GM12864 (cell line): Measurements from ENCODE around the gene CEP112.

ENCODE experiments used
- DNase-seq: peaks from one replicate; pipeline ENCODE4 v3.0.0-alpha.2; 2011; ENCODE audit warnings: low read depth
- H3K4me3 ChIP-seq: 2 replicates; pipeline ENCODE4 v1.5.1; 2011; ENCODE audit warnings: mild to moderate bottlenecking, low read depth, low read length, control low read depth
- TF ChIP-seq, protein P1 (sequence below): IDR thresholded peaks from 2 replicates; pipeline ENCODE4 v1.5.1; 2011; ENCODE audit warnings: low read depth, mild to moderate bottlenecking, moderate library complexity, low read length, control low read depth, inconsistent platforms; ENCODE audit errors: missing control alignments

The CEP112 gene

DNA sequence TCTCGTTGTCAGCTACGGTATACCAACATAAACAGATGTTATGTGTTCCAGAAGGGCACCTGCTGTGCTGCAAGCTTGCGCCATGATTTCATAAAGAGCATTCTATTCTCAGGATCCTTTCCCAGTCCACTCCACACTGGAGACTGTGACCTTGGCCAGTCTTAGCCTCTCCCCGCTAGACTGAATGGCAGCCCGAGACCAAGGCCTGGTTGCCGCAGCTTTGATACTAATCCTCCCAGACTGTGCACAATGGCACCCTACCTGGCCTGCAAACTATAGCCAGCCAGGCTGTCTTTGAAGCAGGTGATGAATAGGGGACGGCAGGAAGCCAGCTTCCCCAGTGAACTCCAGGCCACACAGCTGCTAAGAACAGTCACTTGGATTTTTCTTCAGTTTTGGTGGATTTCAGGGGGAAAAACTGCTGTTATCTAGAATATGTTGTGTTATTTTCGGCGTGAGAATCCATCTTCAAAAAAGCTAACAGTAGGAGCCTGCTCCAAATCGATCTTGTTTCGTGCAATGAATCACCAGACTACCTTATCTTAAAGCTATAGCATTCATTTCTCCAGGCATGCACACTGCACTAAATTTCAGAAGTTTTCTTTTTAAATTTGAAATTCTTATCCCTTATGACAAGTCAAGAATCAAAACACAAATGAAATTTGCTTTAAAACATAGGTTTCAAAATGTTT, 289.0 kb downstream of the CEP112 start:
- TF ChIP-seq, protein P1, sequence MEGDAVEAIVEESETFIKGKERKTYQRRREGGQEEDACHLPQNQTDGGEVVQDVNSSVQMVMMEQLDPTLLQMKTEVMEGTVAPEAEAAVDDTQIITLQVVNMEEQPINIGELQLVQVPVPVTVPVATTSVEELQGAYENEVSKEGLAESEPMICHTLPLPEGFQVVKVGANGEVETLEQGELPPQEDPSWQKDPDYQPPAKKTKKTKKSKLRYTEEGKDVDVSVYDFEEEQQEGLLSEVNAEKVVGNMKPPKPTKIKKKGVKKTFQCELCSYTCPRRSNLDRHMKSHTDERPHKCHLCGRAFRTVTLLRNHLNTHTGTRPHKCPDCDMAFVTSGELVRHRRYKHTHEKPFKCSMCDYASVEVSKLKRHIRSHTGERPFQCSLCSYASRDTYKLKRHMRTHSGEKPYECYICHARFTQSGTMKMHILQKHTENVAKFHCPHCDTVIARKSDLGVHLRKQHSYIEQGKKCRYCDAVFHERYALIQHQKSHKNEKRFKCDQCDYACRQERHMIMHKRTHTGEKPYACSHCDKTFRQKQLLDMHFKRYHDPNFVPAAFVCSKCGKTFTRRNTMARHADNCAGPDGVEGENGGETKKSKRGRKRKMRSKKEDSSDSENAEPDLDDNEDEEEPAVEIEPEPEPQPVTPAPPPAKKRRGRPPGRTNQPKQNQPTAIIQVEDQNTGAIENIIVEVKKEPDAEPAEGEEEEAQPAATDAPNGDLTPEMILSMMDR = no peak
- no peak overlapping the region for H3K4me3 ChIP-seq
- DNase-seq = no peak

DNA sequence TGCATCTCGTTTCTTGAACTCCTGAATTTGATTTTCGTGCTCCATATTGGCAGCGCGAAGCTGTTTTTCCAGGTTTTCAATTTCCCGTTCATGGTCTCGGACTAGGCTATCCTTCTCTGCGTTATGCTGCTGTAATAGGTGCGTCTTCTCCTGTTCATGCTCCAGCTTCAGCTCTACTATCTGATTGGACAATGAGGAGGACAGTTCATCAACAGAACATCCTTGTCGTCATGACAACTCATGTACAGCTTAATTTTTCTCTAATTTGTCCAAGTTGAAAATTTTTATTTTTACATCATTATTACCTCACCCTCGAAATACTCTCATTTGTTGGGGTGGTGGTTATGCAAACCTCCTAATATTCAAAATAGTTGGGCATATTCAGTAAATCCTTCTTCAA, 289.8 kb downstream of the CEP112 start:
- H3K4me3 ChIP-seq = no peak overlapping the region
- DNase-seq = no peak
- TF ChIP-seq, protein P1 = no peak

DNA sequence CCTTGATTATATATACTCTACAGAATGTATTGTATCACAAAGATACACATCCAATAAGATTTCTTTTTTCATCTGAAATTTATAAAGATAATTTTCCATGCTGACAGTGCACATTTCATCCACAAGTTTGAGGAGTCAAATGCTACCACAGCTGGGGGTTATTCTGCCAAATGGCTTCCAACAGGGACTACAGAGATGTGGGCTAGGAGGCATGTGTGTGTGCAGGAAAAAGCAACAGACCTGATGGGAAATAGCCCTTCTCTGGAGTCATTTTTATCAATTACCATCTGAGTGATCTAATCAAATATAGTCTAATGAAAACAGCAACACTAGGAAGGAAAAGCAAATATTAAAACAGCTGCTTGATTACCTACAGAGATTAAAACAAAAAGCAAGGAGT, 290.5 kb downstream of the CEP112 start:
- H3K4me3 ChIP-seq = no peak overlapping the region
- DNase-seq = no peak
- TF ChIP-seq, protein P1 = no peak

DNA sequence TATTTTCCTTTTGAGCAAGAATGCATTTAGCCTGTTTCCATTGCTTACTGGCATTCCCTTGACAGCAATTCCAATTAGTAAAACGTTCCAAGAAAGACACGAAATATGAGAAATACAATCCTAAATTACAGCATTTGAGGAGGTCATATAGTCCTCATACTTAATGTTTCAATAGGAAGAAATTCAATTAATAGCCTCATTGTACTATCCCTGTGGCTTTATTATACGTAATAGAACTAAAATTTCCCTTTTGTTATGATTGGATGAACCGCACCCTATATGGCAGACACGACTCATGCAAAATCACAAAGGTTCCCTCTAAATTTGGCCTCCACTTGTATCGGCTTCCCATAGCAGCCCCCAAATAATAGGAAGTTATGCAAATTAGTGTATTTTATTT, 291.7 kb downstream of the CEP112 start:
- TF ChIP-seq, protein P1 = no peak
- DNase-seq = no peak
- no peak overlapping the region for H3K4me3 ChIP-seq

DNA sequence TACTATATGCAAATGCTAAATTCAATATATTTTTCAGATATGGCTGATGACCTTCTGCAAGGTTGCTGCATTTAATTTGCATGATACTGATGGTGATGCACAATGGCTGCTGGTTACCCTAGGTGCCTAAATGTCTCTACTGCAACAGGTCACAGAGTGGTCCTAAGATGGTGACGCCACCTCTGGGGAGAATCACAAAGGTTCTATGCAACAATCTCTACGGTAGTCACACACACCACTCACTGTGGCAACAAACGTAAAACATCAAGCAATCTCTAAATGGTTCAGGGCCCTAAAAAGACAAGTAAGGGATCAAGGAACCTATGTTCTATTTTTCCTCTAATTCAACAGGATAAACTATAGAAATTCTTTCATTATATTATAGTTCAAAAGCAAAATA, 293.3 kb downstream of the CEP112 start:
- DNase-seq = no peak
- no peak overlapping the region for H3K4me3 ChIP-seq
- TF ChIP-seq, protein P1 = no peak

DNA sequence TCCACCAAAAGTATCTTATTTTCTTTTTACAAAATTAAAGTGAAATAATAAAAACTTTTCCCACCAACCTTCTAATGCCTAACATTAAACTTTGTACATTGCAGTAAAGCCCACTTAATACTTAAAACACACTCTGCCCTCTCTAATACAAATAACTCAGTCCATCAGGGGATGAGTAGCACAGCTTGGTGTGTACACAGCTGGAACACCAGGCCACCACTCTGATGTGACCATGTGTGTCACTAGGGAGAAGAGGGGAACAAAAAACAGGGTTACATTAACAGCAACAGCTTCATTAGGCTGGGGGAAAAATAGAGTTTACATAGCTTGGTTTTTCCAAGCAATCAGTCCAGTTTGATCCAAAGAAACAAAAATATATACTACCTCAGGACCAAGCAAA, 295.0 kb downstream of the CEP112 start:
- TF ChIP-seq, protein P1 = no peak
- no peak overlapping the region for H3K4me3 ChIP-seq
- no peak for DNase-seq

DNA sequence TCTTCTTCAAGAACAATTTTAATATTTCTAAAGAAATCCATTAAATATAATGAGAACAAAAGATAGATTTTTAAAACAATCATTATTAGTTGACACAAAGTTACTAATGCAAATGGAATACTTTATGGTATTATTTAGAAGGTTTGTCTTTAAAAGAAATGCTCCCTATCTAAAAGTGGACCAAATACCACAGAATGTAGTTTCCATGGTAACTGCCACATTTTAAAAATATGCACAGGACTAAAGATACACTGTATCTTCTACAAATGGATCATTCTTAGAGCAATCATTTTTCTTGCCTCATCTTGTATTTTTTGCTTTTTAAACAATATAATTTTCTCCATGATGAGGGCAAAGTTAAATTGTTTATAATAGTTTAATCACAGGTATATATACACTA, 296.0 kb downstream of the CEP112 start:
- no peak for DNase-seq
- TF ChIP-seq, protein P1 = no peak
- no peak overlapping the region for H3K4me3 ChIP-seq
